Endothelial cell (in vitro differentiated cells): Measurements from ENCODE around the gene ERN2. TPM values are rescaled to one million over a fixed set of nuclear protein-coding genes. Genes with fewer than 3 reads are reported as not detected.
"Not testable (repeated sequence)": the region's sequence is repeated elsewhere in the genome, so short reads cannot be mapped to it uniquely, and the experiment has no call there.

ENCODE experiments used
- DNase-seq: peaks from one replicate; pipeline ENCODE4 v3.0.0; 2021; ENCODE audit warnings: low spot score
- H3K27ac Mint-ChIP-seq: one replicate; pipeline ENCODE4 v1.8.0; 2021; ENCODE audit warnings: mixed read lengths, inconsistent platforms; ENCODE audit not compliant: unreplicated experiment
- H3K27me3 Mint-ChIP-seq: one replicate; pipeline ENCODE4 v1.8.0; 2021; ENCODE audit warnings: mild to moderate bottlenecking, moderate library complexity, mixed read lengths, inconsistent platforms; ENCODE audit not compliant: unreplicated experiment
- H3K36me3 Mint-ChIP-seq: one replicate; pipeline ENCODE4 v1.8.0; 2021; ENCODE audit warnings: mild to moderate bottlenecking, low read depth, mixed read lengths, inconsistent platforms; ENCODE audit not compliant: unreplicated experiment
- H3K4me1 Mint-ChIP-seq: one replicate; pipeline ENCODE4 v1.8.0; 2021; ENCODE audit warnings: mild to moderate bottlenecking, mixed read lengths, inconsistent platforms; ENCODE audit not compliant: unreplicated experiment
- H3K4me3 Mint-ChIP-seq: one replicate; pipeline ENCODE4 v1.8.0; 2021; ENCODE audit warnings: mild to moderate bottlenecking, mixed read lengths, inconsistent platforms; ENCODE audit not compliant: unreplicated experiment
- H3K9me3 Mint-ChIP-seq: one replicate; pipeline ENCODE4 v1.8.0; 2021; ENCODE audit warnings: mixed read lengths, inconsistent platforms; ENCODE audit not compliant: unreplicated experiment
- CTCF ChIP-seq: fragments of 200-600 bp; sonication (generic); IDR thresholded peaks from one replicate; pipeline ENCODE4 v1.5.0; 2021; ENCODE audit warnings: antibody characterized with exemption; ENCODE audit not compliant: unreplicated experiment
- total RNA-seq: library from RNA; stranded (reverse); fragmentation: NEBNext Ultra II Directional; extraction: Animal tissue kit (Norgen Biotek cat#: 25700); gene quantifications from one replicate; pipeline ENCODE4 v1.2.1, GENCODE V29; 2021; ENCODE audit not compliant: unreplicated experiment

ERN2 gene
- total RNA-seq, 1 donor from 2014 or later, result 0.80 TPM

GRCh38 chr16:23729503-23730424 lies 16.7 kb upstream of the ERN2 start:
- H3K9me3 Mint-ChIP-seq, result no peaks in the 10 kb centered on the region
- no peaks in the 10 kb centered on the region for H3K4me1 Mint-ChIP-seq
- no peak overlapping the region for H3K4me3 Mint-ChIP-seq
- no peak overlapping the region for H3K27ac Mint-ChIP-seq
- DNase-seq, result no peak
- TF ChIP-seq CTCF, result no peak
- H3K27me3 Mint-ChIP-seq, result no peaks in the 10 kb centered on the region
- no peaks in the 10 kb centered on the region for H3K36me3 Mint-ChIP-seq

- H3K36me3 Mint-ChIP-seq, result no peaks in the 10 kb centered on the region
- no peak for DNase-seq
- no peak overlapping the region for H3K4me3 Mint-ChIP-seq
- no peaks in the 10 kb centered on the region for H3K4me1 Mint-ChIP-seq
- no peak overlapping the region for H3K27ac Mint-ChIP-seq
- H3K9me3 Mint-ChIP-seq, result no peaks in the 10 kb centered on the region
- TF ChIP-seq CTCF, result no peak
- H3K27me3 Mint-ChIP-seq, result no peaks in the 10 kb centered on the region
Observed at GRCh38 chr16:23728112-23728477, 15.1 kb upstream of the ERN2 start.

GRCh38 chr16:23726710-23727109 lies 13.7 kb upstream of the ERN2 start:
- DNase-seq, result no peak
- Mint-ChIP-seq H3K36me3 (no peaks in the 10 kb centered on the region), H3K27ac (no peak overlapping the region), H3K4me1 (no peaks in the 10 kb centered on the region), H3K27me3 (no peaks in the 10 kb centered on the region), H3K4me3 (no peak overlapping the region), H3K9me3 (no peaks in the 10 kb centered on the region)
- TF ChIP-seq CTCF, result no peak

GRCh38 chr16:23724785-23725131 lies 11.7 kb upstream of the ERN2 start:
- no peak for TF ChIP-seq CTCF
- Mint-ChIP-seq H3K4me1 (no peaks in the 10 kb centered on the region), H3K9me3 (no peaks in the 10 kb centered on the region), H3K4me3 (no peak overlapping the region), H3K27me3 (no peaks in the 10 kb centered on the region), H3K27ac (no peak overlapping the region), H3K36me3 (no peaks in the 10 kb centered on the region)
- DNase-seq, result no peak

GRCh38 chr16:23724096-23724784 lies 11.2 kb upstream of the ERN2 start:
- H3K27me3 Mint-ChIP-seq, result no peaks in the 10 kb centered on the region
- TF ChIP-seq CTCF, result no peak
- no peak overlapping the region for H3K4me3 Mint-ChIP-seq
- H3K36me3 Mint-ChIP-seq, result no peaks in the 10 kb centered on the region
- H3K4me1 Mint-ChIP-seq, result no peaks in the 10 kb centered on the region
- DNase-seq, result no peak
- H3K9me3 Mint-ChIP-seq, result no peaks in the 10 kb centered on the region
- H3K27ac Mint-ChIP-seq, result no peak overlapping the region

GRCh38 chr16:23722613-23723240 lies 9.7 kb upstream of the ERN2 start:
- DNase-seq, H3K9me3 Mint-ChIP-seq, H3K4me3 Mint-ChIP-seq, H3K27me3 Mint-ChIP-seq, H3K36me3 Mint-ChIP-seq, H3K27ac Mint-ChIP-seq, H3K4me1 Mint-ChIP-seq: not testable (repeated sequence)
